ENCODE data around the gene TST.

The TST gene

GRCh38 chr22:36986242-36986821 is 32.9 kb downstream of the TST start:
- no peak for DNase-seq (ENCODE audit: low spot score)

- no peak for DNase-seq (ENCODE audit: low spot score)
These were observed 33.9 kb downstream of the TST start for GRCh38 chr22:36985211-36985889.

- DNase-seq (ENCODE audit: low spot score) = no peak
These were observed 37.1 kb downstream of the TST start for GRCh38 chr22:36982136-36982535.

DNA sequence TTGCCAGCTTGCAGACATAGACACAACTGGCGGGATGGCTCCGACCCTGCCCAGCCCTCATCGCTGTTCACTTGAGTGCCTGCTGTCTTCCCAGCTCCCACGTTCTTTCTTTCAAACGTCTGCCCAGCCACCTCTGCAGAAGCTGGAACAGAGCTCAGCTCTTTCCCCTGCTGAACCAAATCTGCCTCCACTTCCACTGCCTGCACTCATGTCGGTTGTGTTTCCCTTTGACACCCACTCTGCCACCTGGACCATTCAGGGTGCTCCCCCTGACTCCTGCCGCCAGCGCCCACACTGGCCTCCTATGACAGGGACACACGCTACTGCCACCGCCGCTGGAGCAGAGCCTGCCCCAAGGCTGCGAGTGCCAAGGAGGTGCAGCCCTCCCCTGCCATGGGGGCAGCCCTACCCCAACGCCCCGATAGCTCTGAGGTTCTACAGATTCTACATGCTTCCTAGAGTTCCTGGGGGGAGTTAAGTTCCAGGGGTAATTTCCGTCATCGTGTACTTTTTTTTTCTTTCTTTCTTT is 37.9 kb downstream of the TST start:
- DNase-seq (ENCODE audit: low spot score) = no peak

DNA sequence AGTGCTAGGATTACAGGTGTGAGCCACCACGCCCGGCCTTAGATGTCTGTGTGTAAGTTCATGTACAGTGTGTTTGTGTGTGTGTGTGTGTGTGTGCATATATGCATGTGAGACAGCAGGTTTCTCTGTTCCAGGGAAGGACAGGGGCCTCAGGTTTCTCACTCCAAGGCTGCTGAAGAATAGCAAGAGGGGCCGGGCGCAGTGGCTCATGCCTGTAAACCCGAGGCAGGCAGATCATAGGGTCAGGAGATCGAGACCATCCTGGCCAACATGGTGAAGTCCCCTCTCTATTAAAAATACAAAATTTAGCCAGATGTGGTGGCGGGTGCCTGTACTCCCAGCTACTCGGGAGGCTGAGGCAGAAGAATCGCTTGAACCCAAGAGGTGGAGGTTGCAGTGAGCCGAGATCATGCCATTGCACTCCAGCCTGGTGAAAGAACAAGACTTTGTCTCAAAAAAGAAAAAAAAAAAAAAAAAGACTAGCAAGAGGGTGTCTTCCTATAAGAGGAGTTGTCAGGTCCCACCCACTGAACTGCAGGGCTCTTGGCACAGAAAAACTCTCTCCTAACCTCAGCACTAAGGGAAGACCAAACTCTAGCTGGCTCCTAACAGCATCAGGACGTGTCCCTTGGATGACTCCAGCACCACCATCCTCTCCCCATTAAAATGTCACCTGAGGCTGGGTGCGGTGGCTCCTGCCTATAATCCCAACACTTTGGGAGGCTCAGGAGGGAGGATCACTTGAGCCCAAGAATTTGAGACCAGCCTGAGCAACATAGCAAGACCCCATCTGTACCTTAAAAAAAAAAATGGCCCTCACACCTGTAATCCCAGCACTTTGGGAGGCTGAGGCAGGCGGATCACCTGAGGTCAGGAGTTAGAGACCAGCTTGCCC is 40.0 kb downstream of the TST start:
- DNase-seq (ENCODE audit: low spot score) = no peak

GRCh38 chr22:36977947-36978660 is 41.1 kb downstream of the TST start:
- DNase-seq (ENCODE audit: low spot score) = peak; percentile 84

DNA sequence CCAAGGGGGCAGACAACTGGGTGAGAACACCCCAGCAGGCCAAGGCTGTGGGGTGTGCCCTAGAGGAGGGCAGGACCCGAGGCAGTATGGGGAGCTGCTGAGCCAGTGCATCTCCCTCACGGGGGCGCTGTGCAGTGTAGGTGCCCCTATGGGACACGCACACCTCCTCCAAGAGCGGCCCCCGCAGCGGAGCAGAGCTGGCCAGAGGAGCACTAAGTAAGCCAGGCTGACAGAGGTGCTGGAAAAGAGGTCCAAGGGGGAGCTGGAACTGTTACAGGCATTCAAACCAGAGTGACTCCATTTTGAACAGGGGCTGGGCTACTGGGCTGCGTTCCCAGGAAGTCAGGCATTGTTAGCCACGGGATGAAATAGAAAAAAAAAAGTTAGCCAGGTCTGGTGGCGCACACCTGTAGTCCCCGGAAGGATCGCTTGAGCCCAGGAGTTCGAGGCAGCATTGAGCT is 41.8 kb downstream of the TST start:
- DNase-seq (ENCODE audit: low spot score) = peak; percentile 30

DNA sequence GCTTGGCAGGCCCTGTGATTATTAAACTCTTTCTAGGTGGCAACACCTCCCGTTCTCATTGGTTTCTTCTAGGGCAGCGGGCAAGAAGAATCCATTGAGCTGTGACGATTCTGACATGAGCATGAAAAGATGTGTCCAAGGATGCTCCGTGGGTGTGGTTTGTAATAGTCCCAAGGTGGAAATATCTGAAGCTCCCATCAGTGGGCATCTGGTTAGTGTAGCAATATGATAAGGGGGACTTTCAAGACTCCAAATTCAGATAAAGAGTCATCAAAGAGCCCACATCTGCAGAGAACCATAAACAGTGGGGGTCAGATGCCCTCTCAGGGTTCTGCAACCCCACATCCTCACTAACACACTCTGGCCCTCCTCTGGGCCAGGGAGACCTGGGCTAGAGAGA is 42.6 kb downstream of the TST start:
- no peak for DNase-seq (ENCODE audit: low spot score)

DNA sequence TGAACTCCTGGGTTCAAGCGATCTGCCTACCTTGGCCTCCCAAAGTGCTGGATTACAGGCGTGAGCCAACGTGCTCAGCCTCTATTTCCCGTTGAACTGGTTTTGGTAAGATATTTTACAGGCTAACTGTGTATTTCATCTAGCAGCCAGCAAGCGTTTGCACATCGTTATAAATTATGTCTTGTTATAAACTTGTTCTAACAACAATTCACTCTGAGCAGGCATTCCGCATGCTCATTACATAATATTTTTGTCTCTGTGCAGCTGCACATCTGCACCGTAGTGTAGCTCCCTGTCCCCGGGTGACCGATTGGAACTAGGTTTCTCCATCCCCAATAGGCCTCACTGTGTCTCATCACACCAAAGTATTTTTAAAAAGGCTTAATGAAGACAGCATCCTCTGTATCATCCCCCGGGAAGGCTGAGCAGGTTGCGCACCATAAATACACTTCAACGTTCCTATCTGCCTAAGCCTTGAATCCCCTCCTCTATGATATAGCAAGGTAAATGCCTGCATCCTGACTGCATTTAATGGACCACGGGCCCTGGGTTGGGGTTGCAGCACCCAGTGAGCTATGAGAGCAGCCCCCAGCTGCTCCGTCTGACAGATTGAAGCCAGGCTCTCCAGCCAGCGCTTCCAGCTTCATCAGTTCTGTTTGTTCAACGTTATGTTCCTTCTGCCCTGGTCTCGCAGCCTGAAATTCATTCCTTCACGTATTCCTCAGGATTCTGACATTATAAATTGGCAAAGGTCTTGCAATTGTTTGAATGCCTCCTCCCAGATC is 47.7 kb downstream of the TST start:
- DNase-seq (ENCODE audit: low spot score) = no peak

GRCh38 chr22:36968249-36968964 is 50.8 kb downstream of the TST start:
- no peak for DNase-seq (ENCODE audit: low spot score)

- DNase-seq (ENCODE audit: low spot score) = no peak
These were observed 52.3 kb downstream of the TST start for GRCh38 chr22:36966851-36967540.

- DNase-seq (ENCODE audit: low spot score) = no peak
These were observed 53.6 kb downstream of the TST start for GRCh38 chr22:36965696-36966095.

- DNase-seq (ENCODE audit: low spot score) = no peak
These were observed 55.1 kb downstream of the TST start for GRCh38 chr22:36964106-36964505.

GRCh38 chr22:36963302-36963701 is 55.9 kb downstream of the TST start:
- no peak for DNase-seq (ENCODE audit: low spot score)

- no peak for DNase-seq (ENCODE audit: low spot score)
These were observed 57.6 kb downstream of the TST start for GRCh38 chr22:36961626-36962025.
